ENCODE results near the gene PHACTR2.

GRCh38 chr6:143877584-143878271 lies 200.0 kb downstream of the PHACTR2 start:
- no peak for TF ChIP-seq CTCF (IDR thresholded peaks at IDR 0.05; ENCODE audit: borderline replicate concordance, extremely low read depth, low read length, poor library complexity, severe bottlenecking)
- no peak for TF ChIP-seq EZH2 (IDR thresholded peaks at IDR 0.05; ENCODE audit: borderline replicate concordance, low read depth, low read length, severe bottlenecking)
